GM10248 (cell line): Measurements from ENCODE around the gene L1CAM.

Source experiments
- CTCF ChIA-PET: fragments of 300-600 bp; sonication (Branson Sonifier 250); formaldehyde crosslinking; extraction: SDS; loops from one replicate; lab custom pipeline; 2021; ENCODE audit warnings: antibody characterized with exemption; lab: Yijun Ruan, JAX
- POLR2A ChIA-PET: fragments of 350-650 bp; sonication (Branson Sonifier 250); formaldehyde crosslinking; extraction: SDS; loops from one replicate; lab custom pipeline; 2020; ENCODE audit warnings: antibody characterized with exemption; lab: Yijun Ruan, JAX
- DNase-seq: peaks from one replicate; pipeline ENCODE4 v3.0.0; 2012; ENCODE audit errors: extremely low spot score
- CTCF ChIP-seq: IDR thresholded peaks from 2 replicates; pipeline ENCODE4 v1.5.1; 2012; ENCODE audit warnings: mild to moderate bottlenecking, low read depth; ENCODE audit errors: extremely low read depth, missing control alignments, control extremely low read depth

The L1CAM gene

GRCh38 chrX:153885208-153885787, 675 bp downstream of the L1CAM start:
- TF ChIP-seq CTCF = no peak
- DNase-seq = no peak
- POLR2A ChIA-PET = no interaction called here
- CTCF ChIA-PET = interaction anchor here (1.2 kb wide), 1 partner anchor 15 kb away, joined by 3 read pairs; no protein-coding TSS in a partner anchor

- ChIA-PET CTCF (interaction anchor here (1.2 kb wide), 1 partner anchor 16 kb away, joined by 3 read pairs; no protein-coding TSS in a partner anchor), POLR2A (no interaction called here)
- peak; percentile 15 for TF ChIP-seq CTCF
- no peak for DNase-seq
Measured at GRCh38 chrX:153884590-153884989, 1.4 kb downstream of the L1CAM start.

- no peak for TF ChIP-seq CTCF
- no peak for DNase-seq
- CTCF ChIA-PET = interaction anchor here (1.2 kb wide), 1 partner anchor 16 kb away, joined by 3 read pairs; no protein-coding TSS in a partner anchor
- POLR2A ChIA-PET = no interaction called here
Measured at GRCh38 chrX:153884136-153884535, 1.8 kb downstream of the L1CAM start.

GRCh38 chrX:153883163-153883843, 2.7 kb downstream of the L1CAM start:
- ChIA-PET POLR2A (no interaction called here), CTCF (no interaction called here)
- no peak for DNase-seq
- no peak for TF ChIP-seq CTCF

GRCh38 chrX:153882557-153882956, 3.4 kb downstream of the L1CAM start:
- ChIA-PET CTCF (no interaction called here), POLR2A (no interaction called here)
- no peak for DNase-seq
- no peak for TF ChIP-seq CTCF

- ChIA-PET POLR2A (no interaction called here), CTCF (no interaction called here)
- TF ChIP-seq CTCF = no peak
- DNase-seq = no peak
Measured at GRCh38 chrX:153882086-153882498, 3.9 kb downstream of the L1CAM start.
